HG02981 (cell line): ENCODE measurements around the gene KRT6B.
"Not testable (repeated sequence)": the region's sequence is repeated elsewhere in the genome, so short reads cannot be mapped to it uniquely, and the experiment has no call there.

Source experiments
- ATAC-seq: cut with Tn5 transposase; IDR thresholded peaks from one replicate; pipeline ENCODE4 v1.9.1; 2021; ENCODE audit warnings: mild to moderate bottlenecking, moderate library complexity; ENCODE audit not compliant: unreplicated experiment

The KRT6B gene

DNA sequence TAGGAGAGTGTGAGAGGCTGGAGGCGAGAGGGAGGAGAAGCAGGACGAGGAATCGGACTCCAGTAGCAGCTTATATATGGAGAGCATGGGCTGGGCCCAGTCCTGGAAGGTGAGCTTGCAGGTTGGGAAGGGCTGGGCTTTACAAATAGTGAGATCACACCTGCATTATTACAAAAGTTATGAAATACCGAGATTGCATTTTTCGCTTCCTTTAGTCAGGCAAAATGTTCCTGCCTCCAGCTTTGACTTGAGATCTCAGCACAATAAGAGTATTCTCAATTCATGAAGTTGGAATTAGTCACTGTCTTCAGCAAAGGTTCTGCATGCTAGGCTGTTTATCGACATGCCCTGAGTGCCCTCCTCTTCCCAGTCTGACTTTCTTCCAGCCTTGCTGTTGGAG is at the start of gene KRT6B:
KRT6B (minus strand) TSS at position 46 of the 400 bp plus-strand sequence. CDS start 68 bp downstream, outside the sequence.
- ATAC-seq: no peak

DNA sequence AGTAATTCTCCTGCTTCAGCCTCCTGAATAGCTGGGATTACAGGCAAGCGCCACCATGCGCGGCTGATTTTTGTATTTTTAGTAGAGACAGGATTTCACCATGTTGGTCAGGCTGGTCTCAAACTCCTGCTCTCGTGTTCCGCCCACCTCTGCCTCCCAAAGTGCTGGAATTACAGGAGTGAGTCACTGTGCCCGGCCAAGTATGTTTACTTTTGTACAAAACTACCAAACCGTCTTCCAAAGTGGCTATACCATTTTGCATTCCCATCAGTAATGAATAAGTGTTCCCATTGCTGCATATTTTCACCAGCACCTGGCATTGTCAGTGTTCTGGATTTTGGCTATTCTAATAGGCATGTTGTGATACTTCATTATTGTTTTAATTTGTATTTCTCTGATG is 49.5 kb upstream of the KRT6B start:
- no peak for ATAC-seq

DNA sequence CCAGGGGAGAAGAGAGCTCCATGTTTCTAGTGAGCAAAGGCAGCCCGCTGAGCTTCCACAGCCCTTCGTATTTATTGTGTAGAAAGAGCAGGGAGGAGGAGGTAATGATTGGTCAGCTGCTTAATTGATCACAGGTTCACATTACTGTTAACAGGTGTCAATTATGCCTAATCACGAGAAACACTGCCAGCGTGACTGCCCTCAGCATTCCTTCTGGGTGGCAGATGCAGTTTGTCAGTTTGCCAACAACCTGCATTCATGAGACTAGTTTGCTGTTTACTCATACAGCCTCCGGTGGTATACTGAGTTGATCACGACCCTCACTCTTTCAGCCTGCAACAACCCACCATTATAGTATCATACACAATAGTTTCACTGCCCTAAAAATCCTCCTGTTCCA is 48.6 kb upstream of the KRT6B start:
- not testable (repeated sequence) for ATAC-seq

DNA sequence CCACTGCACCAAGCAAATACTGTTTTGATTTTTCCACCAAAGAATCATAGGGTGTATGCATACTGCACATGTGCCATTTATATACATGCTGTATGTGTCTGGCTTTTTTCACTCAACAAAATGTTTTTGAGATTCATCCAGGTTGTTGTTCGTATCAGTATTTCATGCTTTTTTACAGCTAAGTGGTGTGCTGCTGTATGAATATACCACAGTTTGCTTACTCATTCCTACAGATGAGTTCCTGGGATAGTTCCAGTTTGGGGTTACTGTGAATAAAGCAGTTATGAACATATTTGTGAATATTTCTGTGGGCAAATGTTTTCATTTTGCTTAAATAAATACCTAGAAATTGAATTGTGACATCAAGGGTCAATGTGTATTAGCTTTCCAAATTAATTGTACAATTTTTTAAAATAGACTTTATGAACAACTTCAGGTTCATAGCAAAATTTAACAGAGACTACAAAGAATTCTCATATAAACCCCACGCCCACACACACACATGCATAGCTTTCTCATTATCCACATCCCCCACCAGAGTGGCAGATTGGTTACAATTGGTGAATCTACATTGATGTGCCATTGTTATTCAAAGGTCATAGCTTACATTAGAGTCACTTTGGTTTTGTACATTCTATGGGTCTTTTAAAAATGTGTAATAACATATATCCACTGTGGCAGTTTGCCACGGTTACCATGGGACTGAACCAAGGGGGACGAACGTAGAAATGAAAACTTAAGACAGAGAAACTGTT is 48.0 kb upstream of the KRT6B start:
- ATAC-seq: no peak

DNA sequence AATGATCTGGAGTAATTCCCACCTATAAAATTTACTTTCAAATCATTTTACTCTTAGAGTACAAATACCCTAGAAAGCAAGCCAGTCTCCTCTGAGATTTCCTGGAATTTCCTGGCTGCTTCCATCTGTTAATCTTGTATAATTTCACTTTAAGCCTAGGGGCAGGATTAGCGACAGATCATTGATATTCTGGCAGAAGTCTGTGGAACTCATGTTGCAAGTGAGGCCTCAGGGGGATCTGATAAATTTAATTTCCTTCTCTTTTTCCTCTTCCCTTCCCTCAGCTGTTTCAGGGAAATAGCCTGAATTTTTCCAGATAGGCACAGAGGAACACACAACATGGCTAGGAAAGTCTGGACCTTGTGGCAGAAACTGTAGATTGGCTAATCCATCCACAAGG is 47.0 kb upstream of the KRT6B start:
- ATAC-seq: no peak

DNA sequence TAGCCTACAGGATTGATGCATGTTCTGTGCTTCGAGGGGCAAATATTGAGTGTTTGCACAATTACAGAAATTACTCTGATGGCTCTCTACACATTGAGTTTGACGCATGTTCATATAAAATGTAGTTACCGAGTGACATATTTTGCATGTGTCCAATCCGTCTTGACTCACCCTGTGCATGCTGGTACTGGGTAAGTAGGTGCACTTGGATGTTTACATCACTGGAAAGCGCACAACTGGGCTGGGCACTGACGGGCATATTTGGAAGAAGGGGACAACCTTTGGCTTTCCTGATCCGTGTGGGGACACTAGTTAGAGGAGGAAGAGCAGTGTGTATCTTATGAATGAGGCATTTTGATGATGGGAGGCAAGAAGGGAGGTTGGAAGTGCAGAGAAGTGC is 46.0 kb upstream of the KRT6B start:
- ATAC-seq: no peak

DNA sequence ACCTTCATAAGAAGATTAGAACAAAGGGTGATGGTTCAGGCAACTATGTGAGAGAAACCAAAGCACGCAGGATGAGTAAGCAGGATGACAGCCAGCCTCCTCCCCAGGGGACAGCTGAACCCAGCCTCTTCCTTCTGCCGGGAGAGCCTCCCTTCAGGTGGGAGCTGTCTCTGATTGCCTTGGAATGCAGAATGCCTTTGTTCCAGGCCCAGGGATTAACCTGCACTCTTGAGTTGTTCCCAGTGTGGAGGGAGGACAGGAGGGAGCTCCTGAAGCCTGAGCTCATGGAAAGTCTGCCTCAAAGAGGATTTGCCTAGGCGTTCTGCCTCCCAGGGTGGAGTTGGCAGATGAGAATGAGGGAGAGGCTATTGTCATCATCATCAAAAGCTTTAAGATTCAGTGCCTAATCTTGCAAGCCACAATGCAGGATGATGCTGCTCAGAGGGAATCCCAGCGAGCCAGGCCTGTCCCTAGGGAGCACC is 44.7 kb upstream of the KRT6B start:
- no peak for ATAC-seq

DNA sequence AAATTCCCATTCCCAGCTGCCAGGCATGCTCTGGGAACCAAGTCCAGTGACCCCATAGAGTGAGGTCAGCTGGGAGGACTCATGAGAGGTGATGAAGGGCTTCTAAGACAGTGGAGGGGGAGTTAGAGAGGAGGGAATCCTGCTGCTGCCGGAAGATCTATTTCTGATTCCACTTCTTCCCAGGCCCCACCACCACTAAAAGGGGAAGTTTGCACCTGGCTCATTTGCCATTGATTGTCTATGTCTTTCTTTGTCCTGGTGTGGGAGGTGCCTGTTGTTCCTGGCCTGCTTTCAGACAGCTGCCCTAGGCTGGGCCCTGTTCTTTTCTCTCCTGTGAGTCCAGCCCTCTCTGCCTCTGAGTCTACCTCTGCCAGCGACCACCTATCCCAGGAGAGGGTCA is 44.1 kb upstream of the KRT6B start:
- no peak for ATAC-seq

DNA sequence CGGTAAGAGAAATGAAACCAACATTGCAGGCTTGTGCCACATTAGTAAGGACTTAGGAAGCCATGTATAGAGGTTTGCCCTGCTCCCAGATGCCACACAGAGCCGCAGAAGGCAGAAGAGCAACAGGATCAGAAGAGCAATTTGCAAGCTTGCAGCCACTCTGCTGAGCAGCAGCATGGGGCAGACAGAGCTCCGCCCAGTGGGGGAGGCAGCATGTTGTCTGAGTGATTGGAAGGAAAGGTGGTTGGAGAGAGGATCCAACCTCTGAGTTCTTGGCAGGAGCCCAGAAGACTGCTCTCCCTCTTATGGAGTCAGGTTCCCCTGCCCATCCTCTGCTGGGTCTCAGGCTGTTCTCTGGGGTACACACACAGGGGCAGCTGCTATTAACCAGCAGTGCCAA is 43.4 kb upstream of the KRT6B start:
- no peak for ATAC-seq

DNA sequence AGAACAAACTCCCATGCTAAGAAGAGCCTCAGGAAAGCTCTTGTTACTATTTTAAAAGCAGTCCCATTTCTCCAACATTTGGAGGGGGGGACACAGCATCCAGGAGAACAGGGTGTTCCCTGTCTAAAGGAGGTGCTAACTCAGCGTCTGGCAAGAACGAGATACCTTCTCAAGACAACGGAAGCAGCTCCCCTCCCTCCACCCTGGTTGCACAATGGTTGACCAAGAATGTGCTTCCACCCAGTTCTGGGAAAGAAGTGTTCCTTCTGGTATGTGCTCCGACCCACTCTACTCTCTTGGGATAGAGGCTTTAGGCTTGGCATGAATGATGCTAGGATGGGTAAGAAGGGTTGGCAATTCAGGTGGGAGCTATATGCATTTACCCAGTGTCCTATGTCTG is 42.6 kb upstream of the KRT6B start:
- no peak for ATAC-seq

DNA sequence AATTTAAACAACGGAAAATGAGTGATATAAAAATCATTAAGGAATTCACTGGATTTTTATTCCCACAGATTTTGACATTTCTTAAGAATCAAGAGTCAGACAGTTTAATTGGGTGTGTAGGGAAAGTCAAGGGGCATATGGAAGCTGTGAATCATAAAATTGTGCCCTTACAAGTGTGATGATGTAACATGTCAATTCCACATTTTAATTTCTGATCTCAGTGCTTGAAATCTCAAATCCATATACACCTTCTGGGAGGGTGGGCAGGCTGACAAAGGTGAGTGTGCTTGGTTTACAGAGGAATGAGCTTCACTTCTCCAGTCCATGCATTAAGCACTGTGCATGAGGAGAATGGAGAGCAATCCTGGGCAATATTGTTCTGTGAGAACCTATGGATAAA is 42.2 kb upstream of the KRT6B start:
- ATAC-seq: no peak

DNA sequence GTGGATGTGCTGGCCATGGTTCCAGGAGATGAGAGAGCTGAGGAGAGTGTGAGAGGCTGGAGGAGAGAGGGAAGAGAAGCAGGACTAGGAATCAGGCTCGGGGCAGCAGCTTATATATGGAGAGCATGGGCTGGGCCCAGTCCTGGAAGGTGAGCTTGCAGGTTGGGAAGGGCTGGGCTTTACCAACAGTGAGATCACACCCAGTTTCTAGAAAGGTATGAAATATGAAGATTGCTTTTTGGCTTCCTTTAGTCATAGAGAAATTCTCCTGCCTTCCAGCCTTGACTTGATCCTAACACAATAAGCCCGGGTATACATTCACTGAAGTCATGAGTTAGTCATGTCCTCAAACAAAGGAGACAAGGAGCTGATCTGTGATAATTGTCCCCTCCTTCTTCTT is 41.2 kb upstream of the KRT6B start, which contains the start of gene KRT6A:
KRT6A (minus strand) TSS at position 86 of the 400 bp plus-strand sequence; CDS start at position 17, 69 bp downstream.
- ATAC-seq: no peak

DNA sequence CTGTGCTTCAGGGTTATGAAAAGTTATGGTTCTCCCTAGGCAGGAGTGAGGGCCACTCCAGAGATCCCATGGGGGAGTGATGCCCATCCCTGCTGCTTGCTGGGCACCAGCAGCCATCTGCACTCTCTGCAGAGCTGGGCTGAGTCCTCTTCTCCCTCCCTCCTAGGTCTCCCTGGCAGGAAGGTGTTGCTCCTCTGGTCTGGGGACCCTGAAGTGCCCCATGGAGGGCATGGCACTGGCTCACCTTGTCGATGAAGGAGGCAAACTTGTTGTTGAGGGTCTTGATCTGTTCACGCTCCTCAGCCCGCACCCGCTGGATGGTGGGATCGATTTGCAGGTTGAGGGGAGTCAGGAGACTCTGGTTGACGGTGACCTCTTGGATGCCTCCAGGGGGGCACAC is 40.5 kb upstream of the KRT6B start:
- ATAC-seq: not testable (repeated sequence)

DNA sequence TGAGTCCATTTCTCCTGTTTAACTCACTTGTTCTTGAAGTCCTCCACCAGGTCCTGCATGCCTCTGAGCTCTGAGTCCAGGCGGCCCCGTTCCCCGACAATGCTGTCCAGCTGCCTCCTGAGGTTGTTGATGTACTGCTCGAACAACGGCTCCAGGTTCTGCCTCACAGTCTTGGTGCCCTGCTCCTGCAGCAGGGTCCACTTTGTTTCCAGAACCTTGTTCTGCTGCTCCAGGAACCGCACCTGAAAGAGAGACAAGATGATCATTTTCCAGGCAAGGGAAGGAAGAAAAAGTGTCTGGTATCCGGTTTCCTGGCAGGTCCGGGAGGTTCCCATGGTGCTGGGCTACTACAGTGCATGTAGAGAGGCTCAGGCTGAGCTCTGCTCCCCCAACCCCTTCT is 39.5 kb upstream of the KRT6B start:
- not testable (repeated sequence) for ATAC-seq

DNA sequence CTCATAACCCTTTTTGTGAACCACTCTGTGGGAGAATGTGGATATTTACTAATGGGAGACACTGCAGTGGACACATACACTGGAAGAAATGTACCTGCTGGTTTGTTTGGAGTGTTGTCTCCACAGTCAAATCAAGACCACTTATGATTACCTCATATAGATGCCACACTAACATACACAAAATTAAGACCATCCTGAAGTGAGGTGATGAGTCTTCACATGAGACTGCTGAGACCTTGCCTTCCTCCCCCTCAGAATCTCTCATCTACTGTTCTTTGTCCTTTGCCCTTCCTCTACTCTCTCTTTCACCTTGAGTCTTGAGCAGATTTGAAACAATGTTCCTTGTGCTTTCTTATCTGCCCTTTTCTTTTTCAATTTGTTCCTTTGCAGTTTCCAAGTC is 36.8 kb upstream of the KRT6B start:
- ATAC-seq: no peak

DNA sequence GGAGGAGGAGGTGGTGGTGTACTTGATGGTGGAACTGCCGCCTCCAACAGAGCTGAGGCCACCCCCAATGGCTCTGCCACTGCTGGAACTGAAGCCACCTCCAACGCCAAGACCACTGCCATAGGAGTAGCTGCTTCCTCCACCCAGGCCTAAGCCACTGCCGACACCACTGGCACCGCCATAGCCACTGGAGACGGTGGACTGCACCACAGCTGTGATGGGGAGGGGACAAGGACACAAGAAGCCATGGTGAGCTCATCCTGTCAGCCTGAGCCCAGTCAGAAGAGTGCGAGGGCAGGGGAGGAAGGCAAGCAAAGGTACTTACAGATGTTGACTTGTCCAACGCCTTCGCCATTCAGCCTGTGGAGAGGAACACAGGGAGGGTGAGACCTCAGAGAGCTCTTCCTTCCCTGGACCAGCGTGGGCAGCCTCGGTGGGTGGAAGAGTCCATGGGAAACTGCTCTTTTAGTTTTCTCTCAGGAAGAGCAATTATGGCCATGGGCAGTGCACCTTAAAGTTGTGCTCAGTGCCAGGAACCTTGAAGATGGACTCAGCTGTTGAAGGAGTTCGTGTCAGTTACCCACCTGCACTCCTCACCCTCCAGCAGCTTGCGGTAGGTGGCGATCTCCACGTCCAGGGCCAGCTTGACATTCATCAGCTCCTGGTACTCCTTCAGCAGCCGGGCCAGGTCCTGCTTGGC is 35.9 kb upstream of the KRT6B start:
- ATAC-seq: not testable (repeated sequence)

DNA sequence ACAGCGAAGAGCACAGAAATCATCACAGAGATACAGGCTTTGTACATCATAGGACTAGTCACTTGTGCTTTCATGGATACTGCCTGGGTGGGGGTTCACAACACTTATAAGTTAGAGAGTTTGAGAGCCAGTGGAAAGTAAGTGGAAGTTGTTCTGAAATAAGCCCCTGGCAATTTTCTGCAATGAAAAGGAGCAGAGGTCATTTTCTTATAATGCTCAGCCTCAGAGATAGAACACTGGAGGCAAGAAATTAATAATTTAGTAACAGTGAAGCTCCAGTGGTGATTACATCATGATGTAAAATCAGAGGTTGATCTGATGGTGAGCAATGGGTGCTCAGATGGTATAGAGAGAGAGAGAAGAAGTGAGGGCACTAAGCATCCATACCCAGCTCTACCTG is 35.3 kb upstream of the KRT6B start:
- no peak for ATAC-seq

DNA sequence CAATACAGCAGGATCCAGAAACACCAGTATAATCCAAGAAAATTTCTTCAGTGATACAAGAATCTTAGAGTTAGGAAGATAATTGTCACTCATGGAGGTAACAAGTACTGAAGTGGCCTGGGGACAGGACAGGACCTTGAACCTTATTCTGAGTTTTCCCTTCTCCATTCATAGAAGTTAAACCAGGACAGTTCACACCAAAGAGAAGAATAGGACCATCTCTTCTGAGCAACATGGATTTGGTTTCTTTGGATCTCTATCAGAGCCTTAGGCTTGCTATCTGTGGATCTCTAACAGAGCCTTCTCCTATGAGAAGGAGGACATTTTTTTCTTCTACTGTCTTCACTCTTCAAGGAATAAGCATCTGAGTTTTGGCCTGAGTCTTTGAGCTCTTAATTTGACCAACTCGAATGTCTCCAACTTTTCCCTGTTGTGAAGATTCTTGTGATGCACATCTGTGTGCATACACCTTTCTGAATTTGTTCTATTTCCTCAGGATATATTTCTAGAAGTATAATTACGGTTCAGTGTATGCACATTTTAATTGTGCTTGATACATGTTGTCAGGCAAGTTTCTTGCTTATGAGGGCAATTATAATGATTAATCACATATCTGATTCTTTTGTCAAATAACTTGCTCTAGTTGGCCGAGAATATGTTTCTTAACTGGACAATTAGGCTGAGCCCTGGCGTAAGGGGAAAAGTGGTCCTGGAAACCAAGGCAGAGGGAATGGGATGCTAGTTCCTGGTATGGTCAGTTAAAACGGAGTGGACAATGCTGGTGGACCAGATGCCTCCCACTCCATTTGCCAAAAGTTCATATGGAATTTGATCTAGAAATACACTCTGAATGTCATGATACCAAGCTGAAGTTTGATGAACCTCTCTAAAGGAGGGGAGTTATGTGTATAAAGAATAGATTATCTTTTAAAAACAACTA is 34.5 kb upstream of the KRT6B start:
- ATAC-seq: no peak

DNA sequence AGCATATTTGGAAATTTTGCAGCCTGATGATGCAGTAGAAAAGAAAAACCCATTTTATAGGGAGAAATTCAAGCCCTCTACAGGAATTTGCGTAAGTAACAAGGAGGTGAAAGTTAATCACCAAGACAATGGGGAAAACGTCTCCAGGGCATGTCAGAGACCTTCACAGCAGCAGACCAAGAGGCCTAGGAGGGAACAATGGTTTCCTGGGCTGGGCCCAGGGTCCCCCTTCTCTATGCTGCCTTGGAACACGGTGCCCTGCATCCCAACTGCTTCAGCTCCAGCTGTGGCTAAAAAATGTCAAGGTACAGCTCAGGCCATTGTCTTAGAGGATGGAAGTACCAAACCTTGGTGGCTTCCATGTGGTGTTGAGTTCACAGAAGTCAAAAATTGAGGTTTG is 28.1 kb upstream of the KRT6B start:
- ATAC-seq: no peak

DNA sequence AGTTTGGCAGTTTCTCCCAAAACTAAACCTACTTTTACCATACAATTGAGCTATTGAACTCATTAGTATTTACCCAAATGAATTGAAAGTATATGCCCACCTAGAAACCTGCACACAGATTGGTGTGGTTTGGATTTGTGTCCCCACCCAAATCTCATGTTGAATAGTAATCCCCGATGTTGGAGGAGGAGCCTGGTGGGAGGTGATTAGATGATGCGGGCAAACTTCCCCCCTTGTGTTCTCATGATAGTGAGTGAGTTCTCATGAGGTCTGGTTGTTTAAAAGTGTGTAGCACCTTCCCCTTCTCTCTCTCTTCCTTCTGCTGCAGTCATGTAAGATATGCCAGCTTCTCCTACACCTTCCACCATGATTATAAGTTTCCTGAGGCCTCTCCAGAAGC is 25.7 kb upstream of the KRT6B start:
- ATAC-seq: no peak

DNA sequence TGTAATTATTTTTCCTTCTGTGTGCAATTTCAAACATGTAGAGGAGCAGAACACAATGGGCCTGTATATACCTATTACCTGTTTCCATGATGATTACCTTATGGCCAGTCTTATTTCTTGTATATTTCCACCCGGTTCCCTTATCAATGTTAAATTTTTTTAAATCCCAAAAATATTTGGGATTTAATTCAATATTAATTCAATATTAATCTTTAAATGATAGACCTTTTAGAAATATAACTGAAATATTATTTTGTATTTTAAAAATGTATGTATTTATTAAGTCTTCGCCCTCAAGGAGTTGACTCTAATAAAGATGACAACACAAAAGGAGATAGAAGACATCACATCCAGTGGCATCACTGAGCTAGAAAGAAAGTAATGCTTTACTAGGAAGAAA is 22.3 kb upstream of the KRT6B start:
- ATAC-seq: no peak
